ENCODE measurements around the gene NBPF6. TPM values are rescaled to one million over a fixed set of nuclear protein-coding genes. Genes with fewer than 3 reads are reported as not detected.
"Not testable (repeated sequence)": the region's sequence is repeated elsewhere in the genome, so short reads cannot be mapped to it uniquely, and the experiment has no call there.

The NBPF6 gene
- total and polyA plus RNA-seq, 10 of the 15 experiments (the other 5 are each of a cell fraction or from before 2014, with no cell fraction given) = not detected

- 0% methylated on average over 1 of the region's 1 CpG for WGBS (ENCODE audit: insufficient coverage, insufficient replicate concordance, low lambda C conversion rate, missing lambda C conversion rate)
- no peak for FAIRE-seq
These were observed 32.6 kb downstream of the NBPF6 start for GRCh38 chr1:108482708-108483107.

GRCh38 chr1:108485990-108486389 is 35.8 kb downstream of the NBPF6 start:
- intact Hi-C loops (cut with micrococcal nuclease; ENCODE audit: unreplicated experiment); H3K27me3 ChIP-seq (replicated peaks in 1 of 2; ENCODE audit: control insufficient read depth in 2 of 2, insufficient read depth in 2 of 2, low read length in 1 of 2); ATAC-seq; POLR2A ChIA-PET; SMC1A ChIA-PET (ENCODE audit: uncharacterized antibody, unreplicated experiment); H3K9me3 ChIP-seq (replicated peaks; ENCODE audit: control insufficient read depth, insufficient read depth, low read length); H4K20me1 ChIP-seq (ENCODE audit: control insufficient read depth, insufficient read depth); H3K4me2 ChIP-seq (ENCODE audit: control insufficient read depth, insufficient read depth); BruUV-seq (replicated peaks); DNase-seq (ENCODE audit: low read depth, low spot score); H3K9ac ChIP-seq (ENCODE audit: control insufficient read depth, insufficient read depth, low read length); FAIRE-seq; RAD21 ChIA-PET (ENCODE audit: unreplicated experiment); in situ Hi-C loops (cut with MboI); H2AFZ ChIP-seq (ENCODE audit: control insufficient read depth, low read depth, low read length); H3K4me3 ChIP-seq; H3K36me3 ChIP-seq (ENCODE audit: control insufficient read depth in 2 of 2, insufficient read depth in 2 of 2, low read length in 1 of 2); H3K27ac ChIP-seq (ENCODE audit: control insufficient read depth, insufficient read depth); H3K79me2 ChIP-seq (ENCODE audit: control insufficient read depth, insufficient read depth, low read length); H3K4me1 ChIP-seq (ENCODE audit: control insufficient read depth, insufficient read depth, low read length); CTCF ChIA-PET: not testable (repeated sequence)
- 43% methylated on average over 5 of the region's 5 CpGs for WGBS (ENCODE audit: insufficient coverage, insufficient replicate concordance, low lambda C conversion rate, missing lambda C conversion rate)

More at GRCh38 chr1:108482708-108483107, 32.6 kb downstream of the NBPF6 start:
- in situ Hi-C loops (cut with MboI) (no loop called here), intact Hi-C loops (cut with micrococcal nuclease; ENCODE audit: unreplicated experiment) (no loop called here)
- DNase-seq (ENCODE audit: low read depth, low spot score) (no peak), ATAC-seq (no peak)
- Histone ChIP-seq H3K79me2 (ENCODE audit: control insufficient read depth, insufficient read depth, low read length) (no peaks in the 10 kb centered on the region), H3K27ac (ENCODE audit: control insufficient read depth, insufficient read depth) (no peak overlapping the region), H3K4me2 (ENCODE audit: control insufficient read depth, insufficient read depth) (no peak overlapping the region), H3K27me3 (replicated peaks in 1 of 2; ENCODE audit: control insufficient read depth in 2 of 2, insufficient read depth in 2 of 2, low read length in 1 of 2) (no peaks in the 10 kb centered on the region), H3K4me1 (ENCODE audit: control insufficient read depth, insufficient read depth, low read length) (no peaks in the 10 kb centered on the region), H4K20me1 (ENCODE audit: control insufficient read depth, insufficient read depth) (no peaks in the 10 kb centered on the region), H2AFZ (ENCODE audit: control insufficient read depth, low read depth, low read length) (no peak overlapping the region), H3K9me3 (replicated peaks; ENCODE audit: control insufficient read depth, insufficient read depth, low read length) (no peaks in the 10 kb centered on the region), H3K9ac (ENCODE audit: control insufficient read depth, insufficient read depth, low read length) (no peak overlapping the region), H3K36me3 (ENCODE audit: control insufficient read depth in 2 of 2, insufficient read depth in 2 of 2, low read length in 1 of 2) (no peaks in the 10 kb centered on the region), H3K4me3 (no peak overlapping the region)
- SMC1A ChIA-PET (ENCODE audit: uncharacterized antibody, unreplicated experiment) = no interaction called here
- CTCF ChIA-PET = no interaction called here
- no TSS peak for BruUV-seq (replicated peaks)
- RAD21 ChIA-PET (ENCODE audit: unreplicated experiment) = no interaction called here
- POLR2A ChIA-PET = interaction anchor here (0.6 kb wide), 1 partner anchor 247 kb away, joined by 3 read pairs; no protein-coding TSS in a partner anchor
- TF ChIP-seq PAX8 (IDR thresholded peaks at IDR 0.05) (no peak), BMI1 (IDR thresholded peaks at IDR 0.05; ENCODE audit: borderline replicate concordance) (no peak), E4F1 (IDR thresholded peaks at IDR 0.05; ENCODE audit: borderline replicate concordance, partially characterized antibody) (no peak), MXI1 (IDR thresholded peaks at IDR 0.05; ENCODE audit: low read depth, low read length) (no peak), NFYB (IDR thresholded peaks at IDR 0.05; ENCODE audit: insufficient read depth, low read depth, low read length) (no peak), RAD51 (IDR thresholded peaks at IDR 0.05) (no peak), MYB (IDR thresholded peaks at IDR 0.05; ENCODE audit: borderline replicate concordance, low read depth, low read length) (no peak), PBX3 (IDR thresholded peaks at IDR 0.05; ENCODE audit: insufficient replicate concordance, low read depth, low read length) (no peak), SREBF1 (IDR thresholded peaks at IDR 0.05; ENCODE audit: low read length) (no peak), WRNIP1 (IDR thresholded peaks at IDR 0.05; ENCODE audit: borderline replicate concordance, low read depth, low read length) (no peak), CBFB (IDR thresholded peaks at IDR 0.05; ENCODE audit: low read depth) (no peak), RAD21 (IDR thresholded peaks at IDR 0.05; ENCODE audit: insufficient read depth, low read depth, low read length) (no peak), RFX5 (IDR thresholded peaks at IDR 0.05; ENCODE audit: low read depth, low read length) (no peak), CHD4 (IDR thresholded peaks at IDR 0.05) (no peak), CREM (IDR thresholded peaks at IDR 0.05; ENCODE audit: low read depth) (no peak), NR2C1 (IDR thresholded peaks at IDR 0.05) (no peak), LARP7 (IDR thresholded peaks at IDR 0.05) (no peak), ESRRA (IDR thresholded peaks at IDR 0.05; ENCODE audit: low read length) (no peak), SRF (IDR thresholded peaks at IDR 0.05; ENCODE audit: low read depth in 2 of 2, low read length in 2 of 2) (no peak)
